SK-N-SH (cell line): Measurements from ENCODE around the gene TP53TG5. TPM values are rescaled to one million over a fixed set of nuclear protein-coding genes. Genes with fewer than 3 reads are reported as not detected.

Experiments used
- CTCF ChIA-PET: fragments of 300-600, 350-600 bp; formaldehyde crosslinking; extraction: SDS; loops from one replicate; lab custom pipeline; 2021; lab: Yijun Ruan, JAX
- POLR2A ChIA-PET: fragments of 350-600 bp; sonication (Branson Sonifier 250); formaldehyde crosslinking; extraction: SDS; loops from one replicate; lab custom pipeline; 2020; ENCODE audit warnings: antibody characterized with exemption, inconsistent platforms; lab: Yijun Ruan, JAX
- DNase-seq: peaks from one replicate; pipeline ENCODE4 v3.0.0; 2012
- H2AFZ ChIP-seq: fragments of 200-600 bp; sonication (generic); 2 replicates; pipeline ENCODE4 v1.8.1; 2016; ENCODE audit warnings: antibody characterized with exemption, mild to moderate bottlenecking, low read depth
- H3F3A ChIP-seq: fragments of 200-600 bp; sonication (generic); replicated peaks from 2 replicates; pipeline ENCODE3; 2016; ENCODE audit warnings: antibody characterized with exemption, mild to moderate bottlenecking; ENCODE audit not compliant: insufficient read depth
- H3K27ac ChIP-seq, 2 experiments: fragments of 200-500 bp in 1 of 2; fragments of 200-600 bp in 1 of 2; sonication (Bioruptor generic) in 1 of 2; sonication (generic), shearing (Covaris generic) in 1 of 2; 2 replicates each; pipeline versions ENCODE4 v1.5.1 to v1.6.1; 2014 to 2016; ENCODE audit warnings: low read depth in 2 of 2, inconsistent platforms in 1 of 2, low read length in 1 of 2, mild to moderate bottlenecking in 1 of 2, mixed read lengths in 1 of 2
- H3K27me3 ChIP-seq: fragments of 200-600 bp; sonication (generic), shearing (Covaris generic); 2 replicates; pipeline ENCODE4 v1.6.1; 2016; ENCODE audit warnings: mixed run types; ENCODE audit not compliant: insufficient read depth
- H3K36me3 ChIP-seq, 2 experiments: fragments of 200-500 bp in 1 of 2; fragments of 200-600 bp in 1 of 2; sonication (Bioruptor generic) in 1 of 2; sonication (generic) in 1 of 2; replicated peaks in 1 of 2; 2 replicates each; pipeline versions ENCODE3 to v1.5.1; 2014 to 2016; ENCODE audit warnings: low read length in 1 of 2, mild to moderate bottlenecking in 1 of 2; ENCODE audit not compliant: insufficient read depth in 2 of 2, control insufficient read depth in 1 of 2
- H3K4me1 ChIP-seq, 2 experiments: fragments of 200-500 bp in 1 of 2; fragments of 200-600 bp in 1 of 2; sonication (Bioruptor generic) in 1 of 2; sonication (generic), shearing (Covaris generic) in 1 of 2; 2 replicates each; pipeline versions ENCODE4 v1.5.1 to v1.6.1; 2014 to 2016; ENCODE audit warnings: low read depth in 1 of 2, low read length in 1 of 2, mixed run types in 1 of 2; ENCODE audit not compliant: insufficient read depth in 2 of 2, control insufficient read depth in 1 of 2
- H3K4me2 ChIP-seq: fragments of 200-600 bp; sonication (generic), shearing (Covaris generic); 2 replicates; pipeline ENCODE4 v1.6.1; 2017; ENCODE audit warnings: mixed run types
- H3K4me3 ChIP-seq, 2 experiments: fragments of 200-500 bp in 1 of 2; fragments of 200-600 bp in 1 of 2; sonication (Bioruptor generic) in 1 of 2; sonication (generic), shearing (Covaris generic) in 1 of 2; 2 replicates each; pipeline versions ENCODE4 v1.5.1 to v1.8.1; 2014 to 2016; ENCODE audit warnings: low read depth in 2 of 2, inconsistent platforms in 1 of 2, low read length in 1 of 2, mild to moderate bottlenecking in 1 of 2, mixed read lengths in 1 of 2, moderate library complexity in 1 of 2
- H3K79me2 ChIP-seq: fragments of 200-600 bp; sonication (generic); 2 replicates; pipeline ENCODE4 v1.8.1; 2017; ENCODE audit warnings: mild to moderate bottlenecking; ENCODE audit not compliant: insufficient read depth
- H3K9ac ChIP-seq: fragments of 200-600 bp; sonication (generic); 2 replicates; pipeline ENCODE4 v1.6.1; 2017; ENCODE audit warnings: mixed run types
- H3K9me2 ChIP-seq: fragments of 200-600 bp; sonication (generic); 2 replicates; pipeline ENCODE4 v1.6.1; 2017; ENCODE audit warnings: mixed run types
- H3K9me3 ChIP-seq: fragments of 200-600 bp; sonication (generic); 2 replicates; pipeline ENCODE4 v1.6.1; 2017; ENCODE audit warnings: mixed run types, mild to moderate bottlenecking, moderate library complexity
- H4K20me1 ChIP-seq: fragments of 200-600 bp; sonication (generic); 2 replicates; pipeline ENCODE4 v1.6.1; 2017; ENCODE audit warnings: mild to moderate bottlenecking, mixed run types; ENCODE audit not compliant: insufficient read depth
- EZH2phosphoT487 ChIP-seq: fragments of 200-600 bp; sonication (generic); IDR thresholded peaks from 2 replicates; pipeline ENCODE4 v1.6.1; 2017; ENCODE audit warnings: low read depth, mixed run types, mild to moderate bottlenecking, antibody characterized with exemption, moderate library complexity, borderline replicate concordance
- FOXM1 ChIP-seq: IDR thresholded peaks from 2 replicates; pipeline ENCODE4 v1.4.0; 2012; ENCODE audit warnings: low read depth, mild to moderate bottlenecking
- GATA2 ChIP-seq: sonication (generic); formaldehyde crosslinking; IDR thresholded peaks from 2 replicates; pipeline ENCODE4 v1.5.0; 2020; ENCODE audit warnings: mild to moderate bottlenecking, missing genetic modification reagents
- MEF2A ChIP-seq: IDR thresholded peaks from 2 replicates; pipeline ENCODE4 v1.4.0; 2012; ENCODE audit warnings: low read depth, borderline replicate concordance
- NFIC ChIP-seq: IDR thresholded peaks from 2 replicates; pipeline ENCODE4 v1.4.0; 2012; ENCODE audit warnings: borderline replicate concordance
- TAF1 ChIP-seq: IDR thresholded peaks from 2 replicates; pipeline ENCODE4 v1.6.1; 2012; ENCODE audit warnings: low read depth, mild to moderate bottlenecking, low read length, moderate library complexity, borderline replicate concordance
- TCF12 ChIP-seq: IDR thresholded peaks from 2 replicates; pipeline ENCODE4 v1.4.0; 2012
- TEAD4 ChIP-seq: IDR thresholded peaks from 2 replicates; pipeline ENCODE4 v1.4.0; 2012; ENCODE audit warnings: mild to moderate bottlenecking, borderline replicate concordance; ENCODE audit not compliant: insufficient read depth
- YY1 ChIP-seq: IDR thresholded peaks from 2 replicates; pipeline ENCODE4 v1.4.0; 2012; ENCODE audit warnings: low read depth, mild to moderate bottlenecking
- whole genome bisulfite sequencing: methylation state at CpG from one replicate; pipeline ENCODE4 v1.1.6; 2017; ENCODE audit warnings: low lambda C conversion rate; 5-methylcytosine and 5-hydroxymethylcytosine counted together
- polyA plus RNA-seq, 3 experiments: library from polyadenylated mRNA; depleted of rRNA; stranded (reverse); fragments of >200 nt; gene quantifications; 2 replicates each; pipeline ENCODE4 v1.2.3, GENCODE V29; 2012
- TF ChIP-seq, protein P1 (sequence below): IDR thresholded peaks from 2 replicates; pipeline ENCODE4; 2012
- TF ChIP-seq, protein P2 (sequence below): IDR thresholded peaks from 2 replicates; pipeline ENCODE4 v1.4.0; 2012; ENCODE audit warnings: low read depth, borderline replicate concordance
- TF ChIP-seq, protein P3 (sequence below): fragments of 200-600 bp; sonication (generic); IDR thresholded peaks from 2 replicates; pipeline ENCODE4 v1.6.1; 2017; ENCODE audit warnings: antibody characterized with exemption, mild to moderate bottlenecking, moderate library complexity
- TF ChIP-seq, protein P4 (sequence below): IDR thresholded peaks from 2 replicates; pipeline ENCODE4 v1.4.0; 2012; ENCODE audit warnings: low read depth, borderline replicate concordance
- TF ChIP-seq, protein P5 (sequence below): IDR thresholded peaks from 2 replicates; pipeline ENCODE4 v1.6.1; 2012; ENCODE audit warnings: mild to moderate bottlenecking, low read depth, low read length, moderate library complexity

Gene TP53TG5
- polyA plus RNA-seq, 1 of the 3 experiments (the other 2 are of a cell fraction): not detected

DNA sequence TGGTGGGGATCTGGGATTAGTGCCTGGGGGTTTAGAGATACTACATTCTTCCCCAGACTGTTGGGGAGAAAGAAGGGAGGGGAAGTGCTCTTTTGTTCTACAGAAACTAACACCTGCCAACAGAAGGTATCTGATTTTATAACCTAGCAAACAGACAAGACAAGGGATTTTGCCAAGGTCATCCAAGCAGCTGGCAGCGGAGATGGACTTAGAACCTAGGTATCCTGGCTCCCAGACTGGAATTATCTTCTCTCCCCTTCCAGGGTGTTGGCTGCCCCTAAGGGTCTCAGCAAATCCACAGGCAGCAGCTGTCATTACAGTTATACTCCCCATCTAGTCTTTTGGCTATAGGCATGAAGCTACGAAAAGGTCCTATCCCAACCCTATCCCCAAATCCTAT is 38.3 kb downstream of the TP53TG5 start:
- ChIA-PET CTCF (interaction anchor here (0.7 to 1.7 kb wide), 3 partner anchors 13 to 20 kb away, joined by 3 to 4 read pairs (median 4); no protein-coding TSS in a partner anchor), POLR2A (no interaction called here)
- Histone ChIP-seq H3K27ac (no peak overlapping the region), H3K4me3 (no peak overlapping the region), H3K36me3 (peaks cover 7 to 12% of the 10 kb centered on the region in 2 experiments), H3K4me1 (peaks cover 64 to 66% of the 10 kb centered on the region in 2 experiments), H3K27me3 (no peaks in the 10 kb centered on the region), H4K20me1 (peaks cover 11% of the 10 kb centered on the region; the same call in 1 of the 2 replicates), H3K9ac (no peak overlapping the region), H3K4me2 (no peak overlapping the region), H3K9me3 (no peaks in the 10 kb centered on the region), H3K79me2 (peaks cover 82% of the 10 kb centered on the region), H2AFZ (no peak overlapping the region), H3F3A (peaks cover 32% of the 10 kb centered on the region), H3K9me2 (no peaks in the 10 kb centered on the region)
- DNase-seq: no peak
- 93% methylated on average over 2 of the region's 2 CpGs for WGBS
- TF ChIP-seq NFIC: no peak
- no peak for TF ChIP-seq EZH2phosphoT487
- no peak for TF ChIP-seq TAF1
- TF ChIP-seq, protein P1, sequence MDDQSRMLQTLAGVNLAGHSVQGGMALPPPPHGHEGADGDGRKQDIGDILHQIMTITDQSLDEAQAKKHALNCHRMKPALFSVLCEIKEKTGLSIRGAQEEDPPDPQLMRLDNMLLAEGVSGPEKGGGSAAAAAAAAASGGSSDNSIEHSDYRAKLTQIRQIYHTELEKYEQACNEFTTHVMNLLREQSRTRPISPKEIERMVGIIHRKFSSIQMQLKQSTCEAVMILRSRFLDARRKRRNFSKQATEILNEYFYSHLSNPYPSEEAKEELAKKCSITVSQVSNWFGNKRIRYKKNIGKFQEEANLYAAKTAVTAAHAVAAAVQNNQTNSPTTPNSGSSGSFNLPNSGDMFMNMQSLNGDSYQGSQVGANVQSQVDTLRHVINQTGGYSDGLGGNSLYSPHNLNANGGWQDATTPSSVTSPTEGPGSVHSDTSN: no peak
- TF ChIP-seq YY1: no peak
- no peak for TF ChIP-seq FOXM1
- TF ChIP-seq MEF2A: no peak
- TF ChIP-seq, protein P2, sequence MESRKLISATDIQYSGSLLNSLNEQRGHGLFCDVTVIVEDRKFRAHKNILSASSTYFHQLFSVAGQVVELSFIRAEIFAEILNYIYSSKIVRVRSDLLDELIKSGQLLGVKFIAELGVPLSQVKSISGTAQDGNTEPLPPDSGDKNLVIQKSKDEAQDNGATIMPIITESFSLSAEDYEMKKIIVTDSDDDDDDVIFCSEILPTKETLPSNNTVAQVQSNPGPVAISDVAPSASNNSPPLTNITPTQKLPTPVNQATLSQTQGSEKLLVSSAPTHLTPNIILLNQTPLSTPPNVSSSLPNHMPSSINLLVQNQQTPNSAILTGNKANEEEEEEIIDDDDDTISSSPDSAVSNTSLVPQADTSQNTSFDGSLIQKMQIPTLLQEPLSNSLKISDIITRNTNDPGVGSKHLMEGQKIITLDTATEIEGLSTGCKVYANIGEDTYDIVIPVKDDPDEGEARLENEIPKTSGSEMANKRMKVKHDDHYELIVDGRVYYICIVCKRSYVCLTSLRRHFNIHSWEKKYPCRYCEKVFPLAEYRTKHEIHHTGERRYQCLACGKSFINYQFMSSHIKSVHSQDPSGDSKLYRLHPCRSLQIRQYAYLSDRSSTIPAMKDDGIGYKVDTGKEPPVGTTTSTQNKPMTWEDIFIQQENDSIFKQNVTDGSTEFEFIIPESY: no peak
- TF ChIP-seq, protein P3, sequence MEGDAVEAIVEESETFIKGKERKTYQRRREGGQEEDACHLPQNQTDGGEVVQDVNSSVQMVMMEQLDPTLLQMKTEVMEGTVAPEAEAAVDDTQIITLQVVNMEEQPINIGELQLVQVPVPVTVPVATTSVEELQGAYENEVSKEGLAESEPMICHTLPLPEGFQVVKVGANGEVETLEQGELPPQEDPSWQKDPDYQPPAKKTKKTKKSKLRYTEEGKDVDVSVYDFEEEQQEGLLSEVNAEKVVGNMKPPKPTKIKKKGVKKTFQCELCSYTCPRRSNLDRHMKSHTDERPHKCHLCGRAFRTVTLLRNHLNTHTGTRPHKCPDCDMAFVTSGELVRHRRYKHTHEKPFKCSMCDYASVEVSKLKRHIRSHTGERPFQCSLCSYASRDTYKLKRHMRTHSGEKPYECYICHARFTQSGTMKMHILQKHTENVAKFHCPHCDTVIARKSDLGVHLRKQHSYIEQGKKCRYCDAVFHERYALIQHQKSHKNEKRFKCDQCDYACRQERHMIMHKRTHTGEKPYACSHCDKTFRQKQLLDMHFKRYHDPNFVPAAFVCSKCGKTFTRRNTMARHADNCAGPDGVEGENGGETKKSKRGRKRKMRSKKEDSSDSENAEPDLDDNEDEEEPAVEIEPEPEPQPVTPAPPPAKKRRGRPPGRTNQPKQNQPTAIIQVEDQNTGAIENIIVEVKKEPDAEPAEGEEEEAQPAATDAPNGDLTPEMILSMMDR: no peak

DNA sequence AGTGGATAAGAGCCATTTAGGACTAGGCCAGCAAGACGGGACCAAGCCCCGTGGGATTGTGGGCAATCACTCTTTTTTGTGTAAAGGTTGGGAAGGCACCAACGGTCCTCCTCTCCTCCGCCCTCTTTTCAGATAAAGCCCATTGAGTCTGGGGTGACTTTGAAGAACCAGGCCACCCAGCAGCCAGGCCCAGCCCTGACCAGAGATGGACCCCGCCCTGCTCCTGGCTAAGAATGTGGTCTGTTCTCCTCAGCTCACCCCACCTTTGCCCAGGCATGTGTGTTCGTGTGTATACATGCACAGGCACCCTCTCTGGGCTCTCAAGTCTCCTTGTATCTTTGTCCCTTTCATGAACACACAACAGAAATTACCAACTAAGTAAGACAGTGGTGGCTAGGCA is 39.0 kb downstream of the TP53TG5 start:
- ChIA-PET POLR2A (no interaction called here), CTCF (interaction anchor here (1.0 to 1.8 kb wide), 4 partner anchors 14 to 35 kb away, joined by 3 to 4 read pairs (median 4); no protein-coding TSS in a partner anchor)
- H3K4me1 ChIP-seq: peaks cover 57 to 62% of the 10 kb centered on the region in 2 experiments
- H3K9ac ChIP-seq: no peak overlapping the region
- peaks cover 7 to 14% of the 10 kb centered on the region in 2 experiments for H3K36me3 ChIP-seq
- H3K27ac ChIP-seq: peak overlapping the region; percentile 84 to 88; a peak in 3 of 4 replicates
- H3K27me3 ChIP-seq: no peaks in the 10 kb centered on the region
- 95% methylated on average over 6 of the region's 6 CpGs for WGBS
- no peaks in the 10 kb centered on the region for H3K9me2 ChIP-seq
- peaks cover 27% of the 10 kb centered on the region for H3F3A ChIP-seq
- peaks cover 11% of the 10 kb centered on the region; the same call in 1 of the 2 replicates for H4K20me1 ChIP-seq
- no peak for DNase-seq
- no peak overlapping the region for H3K4me2 ChIP-seq
- H3K4me3 ChIP-seq: no peak overlapping the region
- H2AFZ ChIP-seq: no peak overlapping the region
- no peaks in the 10 kb centered on the region for H3K9me3 ChIP-seq
- H3K79me2 ChIP-seq: peaks cover 78% of the 10 kb centered on the region
- no peak for TF ChIP-seq TCF12
- TF ChIP-seq TEAD4: no peak
- TF ChIP-seq, protein P4, sequence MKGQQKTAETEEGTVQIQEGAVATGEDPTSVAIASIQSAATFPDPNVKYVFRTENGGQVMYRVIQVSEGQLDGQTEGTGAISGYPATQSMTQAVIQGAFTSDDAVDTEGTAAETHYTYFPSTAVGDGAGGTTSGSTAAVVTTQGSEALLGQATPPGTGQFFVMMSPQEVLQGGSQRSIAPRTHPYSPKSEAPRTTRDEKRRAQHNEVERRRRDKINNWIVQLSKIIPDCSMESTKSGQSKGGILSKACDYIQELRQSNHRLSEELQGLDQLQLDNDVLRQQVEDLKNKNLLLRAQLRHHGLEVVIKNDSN: no peak
- TF ChIP-seq YY1: no peak
- TF ChIP-seq, protein P5, sequence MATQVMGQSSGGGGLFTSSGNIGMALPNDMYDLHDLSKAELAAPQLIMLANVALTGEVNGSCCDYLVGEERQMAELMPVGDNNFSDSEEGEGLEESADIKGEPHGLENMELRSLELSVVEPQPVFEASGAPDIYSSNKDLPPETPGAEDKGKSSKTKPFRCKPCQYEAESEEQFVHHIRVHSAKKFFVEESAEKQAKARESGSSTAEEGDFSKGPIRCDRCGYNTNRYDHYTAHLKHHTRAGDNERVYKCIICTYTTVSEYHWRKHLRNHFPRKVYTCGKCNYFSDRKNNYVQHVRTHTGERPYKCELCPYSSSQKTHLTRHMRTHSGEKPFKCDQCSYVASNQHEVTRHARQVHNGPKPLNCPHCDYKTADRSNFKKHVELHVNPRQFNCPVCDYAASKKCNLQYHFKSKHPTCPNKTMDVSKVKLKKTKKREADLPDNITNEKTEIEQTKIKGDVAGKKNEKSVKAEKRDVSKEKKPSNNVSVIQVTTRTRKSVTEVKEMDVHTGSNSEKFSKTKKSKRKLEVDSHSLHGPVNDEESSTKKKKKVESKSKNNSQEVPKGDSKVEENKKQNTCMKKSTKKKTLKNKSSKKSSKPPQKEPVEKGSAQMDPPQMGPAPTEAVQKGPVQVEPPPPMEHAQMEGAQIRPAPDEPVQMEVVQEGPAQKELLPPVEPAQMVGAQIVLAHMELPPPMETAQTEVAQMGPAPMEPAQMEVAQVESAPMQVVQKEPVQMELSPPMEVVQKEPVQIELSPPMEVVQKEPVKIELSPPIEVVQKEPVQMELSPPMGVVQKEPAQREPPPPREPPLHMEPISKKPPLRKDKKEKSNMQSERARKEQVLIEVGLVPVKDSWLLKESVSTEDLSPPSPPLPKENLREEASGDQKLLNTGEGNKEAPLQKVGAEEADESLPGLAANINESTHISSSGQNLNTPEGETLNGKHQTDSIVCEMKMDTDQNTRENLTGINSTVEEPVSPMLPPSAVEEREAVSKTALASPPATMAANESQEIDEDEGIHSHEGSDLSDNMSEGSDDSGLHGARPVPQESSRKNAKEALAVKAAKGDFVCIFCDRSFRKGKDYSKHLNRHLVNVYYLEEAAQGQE: no peak
- no peak for TF ChIP-seq FOXM1
- TF ChIP-seq, protein P3: no peak
- no peak for TF ChIP-seq GATA2
- no peak for TF ChIP-seq EZH2phosphoT487
